ENCODE measurements around the gene ITPRID1. TPM values are rescaled to one million over a fixed set of nuclear protein-coding genes. Genes with fewer than 3 reads are reported as not detected.
A peak's percentile ranks its signal among the peaks of the same experiment; 100 is the strongest.

Gene ITPRID1
- total and polyA plus RNA-seq, 2 donors (not counting 1 experiment from before 2014, with no cell fraction given): not detected

DNA sequence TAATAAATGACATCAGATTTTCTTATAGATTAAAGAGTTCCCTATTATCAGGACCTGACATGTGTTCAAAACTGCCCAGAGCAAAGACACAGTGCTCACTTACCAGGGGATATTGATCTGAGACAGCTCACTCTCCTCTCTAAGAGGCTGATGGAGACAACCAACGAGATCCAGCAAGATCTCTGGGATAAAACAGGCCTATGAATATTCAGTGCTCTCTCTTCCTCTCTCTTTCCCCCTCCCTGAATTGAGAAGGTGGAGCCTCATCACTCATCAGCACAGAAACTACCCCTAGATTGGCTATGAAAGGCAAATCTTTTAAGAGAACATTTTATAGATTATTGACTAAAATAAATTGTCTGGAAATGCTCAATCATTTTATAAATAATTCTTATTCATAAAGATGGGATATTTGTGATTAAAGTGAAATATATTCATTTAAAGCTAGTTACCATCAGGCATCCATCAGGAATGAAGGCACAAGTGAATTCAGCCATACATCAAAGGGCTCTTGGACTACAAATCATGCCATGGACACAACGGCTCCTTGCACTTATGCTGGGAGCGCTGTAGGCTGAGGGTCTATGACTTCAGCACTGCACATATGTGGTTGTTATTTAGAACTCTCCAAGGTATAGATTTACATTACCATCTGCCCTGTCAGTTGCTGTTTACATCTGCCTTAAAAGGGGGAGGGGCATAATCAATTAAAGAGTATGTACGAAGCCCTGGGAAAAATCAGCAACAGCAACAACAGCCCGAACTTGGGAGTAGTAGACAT, 169.7 kb downstream of the ITPRID1 start:
- Histone ChIP-seq H3K36me3 (replicated peaks in 1 of 2; ENCODE audit: control extremely low read depth in 1 of 2, control insufficient read depth in 1 of 2, extremely low read depth in 1 of 2, insufficient read depth in 2 of 2, low read length in 1 of 2) (no peaks in the 10 kb centered on the region), H2AFZ (ENCODE audit: insufficient read depth, low read depth, low read length, poor library complexity, severe bottlenecking) (no peak overlapping the region), H3K4me3 (ENCODE audit: control extremely low read depth in 1 of 5, extremely low read depth in 1 of 5, insufficient read depth in 1 of 5, low read depth in 2 of 5, low read length in 4 of 5) (no peak overlapping the region), H3K79me2 (ENCODE audit: control insufficient read depth, insufficient read depth, low read length) (no peaks in the 10 kb centered on the region), H3K27ac (ENCODE audit: low read length in 2 of 2) (no peak overlapping the region), H3K9me3 (ENCODE audit: control extremely low read depth in 1 of 3, control insufficient read depth in 2 of 3, insufficient read depth in 1 of 3, low read length in 2 of 3) (no peaks in the 10 kb centered on the region), H3K27me3 (replicated peaks in 1 of 4; ENCODE audit: control extremely low read depth in 1 of 4, control insufficient read depth in 3 of 4, insufficient read depth in 4 of 4, low read length in 3 of 4) (no peaks in the 10 kb centered on the region), H3K4me2 (replicated peaks; ENCODE audit: low read depth, low read length, poor library complexity, severe bottlenecking) (no peak overlapping the region), H3K9ac (ENCODE audit: low read length) (no peak overlapping the region), H4K20me1 (ENCODE audit: control insufficient read depth, insufficient read depth, low read length, poor library complexity, severe bottlenecking) (no peaks in the 10 kb centered on the region), H3K4me1 (ENCODE audit: control insufficient read depth in 2 of 2, insufficient read depth in 2 of 2, low read length in 2 of 2) (no peaks in the 10 kb centered on the region)
- intact Hi-C loops (cut with micrococcal nuclease): no loop called here
- TF ChIP-seq, protein P1, sequence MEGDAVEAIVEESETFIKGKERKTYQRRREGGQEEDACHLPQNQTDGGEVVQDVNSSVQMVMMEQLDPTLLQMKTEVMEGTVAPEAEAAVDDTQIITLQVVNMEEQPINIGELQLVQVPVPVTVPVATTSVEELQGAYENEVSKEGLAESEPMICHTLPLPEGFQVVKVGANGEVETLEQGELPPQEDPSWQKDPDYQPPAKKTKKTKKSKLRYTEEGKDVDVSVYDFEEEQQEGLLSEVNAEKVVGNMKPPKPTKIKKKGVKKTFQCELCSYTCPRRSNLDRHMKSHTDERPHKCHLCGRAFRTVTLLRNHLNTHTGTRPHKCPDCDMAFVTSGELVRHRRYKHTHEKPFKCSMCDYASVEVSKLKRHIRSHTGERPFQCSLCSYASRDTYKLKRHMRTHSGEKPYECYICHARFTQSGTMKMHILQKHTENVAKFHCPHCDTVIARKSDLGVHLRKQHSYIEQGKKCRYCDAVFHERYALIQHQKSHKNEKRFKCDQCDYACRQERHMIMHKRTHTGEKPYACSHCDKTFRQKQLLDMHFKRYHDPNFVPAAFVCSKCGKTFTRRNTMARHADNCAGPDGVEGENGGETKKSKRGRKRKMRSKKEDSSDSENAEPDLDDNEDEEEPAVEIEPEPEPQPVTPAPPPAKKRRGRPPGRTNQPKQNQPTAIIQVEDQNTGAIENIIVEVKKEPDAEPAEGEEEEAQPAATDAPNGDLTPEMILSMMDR (IDR thresholded peaks at IDR 0.05): no peak
- no peak for TF ChIP-seq EZH2 (IDR thresholded peaks at IDR 0.05; ENCODE audit: borderline replicate concordance, insufficient read depth, low read depth, low read length, poor library complexity, severe bottlenecking)
- 71% methylated on average over 3 of the region's 5 CpGs for WGBS (ENCODE audit: insufficient coverage)
- ChIA-PET CTCF (no interaction called here), POLR2A (no interaction called here)
- H3K4me1 Mint-ChIP-seq: peaks cover 14% of the 10 kb centered on the region
- ATAC-seq (ENCODE audit: low read depth): no peak
- no peaks in the 10 kb centered on the region for H3K27me3 Mint-ChIP-seq
- H3K27ac Mint-ChIP-seq: no peak overlapping the region
- no peaks in the 10 kb centered on the region for H3K9me3 Mint-ChIP-seq (ENCODE audit: insufficient read depth)
- H3K4me3 Mint-ChIP-seq: no peak overlapping the region
- no peak for DNase-seq

DNA sequence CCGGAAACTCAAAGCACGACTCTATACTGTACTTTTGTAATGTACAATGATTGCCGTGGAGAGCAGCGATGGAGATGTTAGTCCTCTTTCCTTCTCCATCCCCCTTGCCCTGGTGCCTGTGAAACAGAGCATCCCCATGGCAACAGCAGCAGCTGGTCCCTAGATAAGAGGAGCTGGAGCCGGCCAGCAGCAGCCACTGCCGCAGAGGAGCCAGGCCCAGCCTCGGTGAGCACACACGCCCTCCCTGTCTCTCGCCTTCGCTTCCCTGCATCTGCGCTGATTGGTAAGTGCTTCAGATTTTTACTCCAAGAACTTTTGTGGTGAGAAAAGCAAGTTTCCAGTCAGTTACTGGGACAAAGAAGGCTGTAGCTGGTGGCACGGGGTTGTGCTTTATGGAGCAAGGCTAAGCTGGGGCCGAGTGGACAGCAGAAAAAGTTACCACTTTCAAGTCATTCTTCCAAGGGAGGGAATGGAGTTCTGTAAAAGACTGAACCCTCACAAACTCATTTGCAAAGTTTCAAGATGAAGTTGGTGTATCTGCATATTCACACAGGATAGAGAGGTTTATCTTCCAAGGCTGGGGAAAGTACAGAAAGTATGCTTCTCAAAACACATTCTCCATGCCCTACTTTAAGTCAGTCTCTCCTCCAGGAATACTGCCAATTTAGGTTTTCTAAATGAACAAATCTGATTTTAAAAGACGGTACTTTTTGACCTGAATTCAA, 173.3 kb downstream of the ITPRID1 start, which contains the start of gene PPP1R17:
Gene PPP1R17, plus strand, starts transcription at position 192 of the 725 bp plus-strand sequence. CDS start 5,227 bp downstream, outside the sequence.
- no peak within 1 kb of the TSS for H2AFZ ChIP-seq (ENCODE audit: insufficient read depth, low read depth, low read length, poor library complexity, severe bottlenecking)
- ChIA-PET CTCF (no interaction called here), POLR2A (no interaction called here)
- ATAC-seq (ENCODE audit: low read depth) (no peak), DNase-seq (no peak)
- Mint-ChIP-seq H3K27me3 (no peaks in the 10 kb centered on the region), H3K4me3 (peak within 1 kb of the TSS; percentile 70), H3K9me3 (ENCODE audit: insufficient read depth) (no peaks in the 10 kb centered on the region), H3K27ac (no peak within 1 kb of the TSS), H3K4me1 (peaks cover 30% of the 10 kb centered on the region)
- WGBS (ENCODE audit: insufficient coverage): 72% methylated on average over 9 of the region's 14 CpGs
- intact Hi-C loops (cut with micrococcal nuclease): no loop called here
- H3K4me2 ChIP-seq (replicated peaks; ENCODE audit: low read depth, low read length, poor library complexity, severe bottlenecking): no peak within 1 kb of the TSS
- H3K36me3 ChIP-seq (replicated peaks in 1 of 2; ENCODE audit: control extremely low read depth in 1 of 2, control insufficient read depth in 1 of 2, extremely low read depth in 1 of 2, insufficient read depth in 2 of 2, low read length in 1 of 2): no peaks in the 10 kb centered on the region
- H3K27ac ChIP-seq (ENCODE audit: low read length in 2 of 2): no peak within 1 kb of the TSS
- peaks cover 0 to 7% of the 10 kb centered on the region in 2 donors for H3K4me1 ChIP-seq (ENCODE audit: control insufficient read depth in 2 of 2, insufficient read depth in 2 of 2, low read length in 2 of 2)
- no peak within 1 kb of the TSS for H3K4me3 ChIP-seq (ENCODE audit: control extremely low read depth in 1 of 5, extremely low read depth in 1 of 5, insufficient read depth in 1 of 5, low read depth in 2 of 5, low read length in 4 of 5)
- TF ChIP-seq EZH2 (IDR thresholded peaks at IDR 0.05; ENCODE audit: borderline replicate concordance, insufficient read depth, low read depth, low read length, poor library complexity, severe bottlenecking): no peak
- H3K79me2 ChIP-seq (ENCODE audit: control insufficient read depth, insufficient read depth, low read length): no peaks in the 10 kb centered on the region
- H3K9ac ChIP-seq (ENCODE audit: low read length): no peak within 1 kb of the TSS
- H4K20me1 ChIP-seq (ENCODE audit: control insufficient read depth, insufficient read depth, low read length, poor library complexity, severe bottlenecking): no peaks in the 10 kb centered on the region
- no peaks in the 10 kb centered on the region for H3K27me3 ChIP-seq (replicated peaks in 1 of 4; ENCODE audit: control extremely low read depth in 1 of 4, control insufficient read depth in 3 of 4, insufficient read depth in 4 of 4, low read length in 3 of 4)
- no peaks in the 10 kb centered on the region for H3K9me3 ChIP-seq (ENCODE audit: control extremely low read depth in 1 of 3, control insufficient read depth in 2 of 3, insufficient read depth in 1 of 3, low read length in 2 of 3)

Measured in B cell (primary cell).